Transverse colon (tissue), 4 donors: ENCODE data around the gene RCCD1. TPM values are rescaled to one million over a fixed set of nuclear protein-coding genes. Genes with fewer than 3 reads are reported as not detected.
A peak's percentile ranks its signal among the peaks of the same experiment; 100 is the strongest.

Experiments used
- DNase-seq: peaks from one replicate; pipeline ENCODE4 v3.0.0-alpha.2; 2019
- H3K27ac ChIP-seq, 4 donors: fragments of 200-600 bp; sonication (generic); 2 replicates each; pipeline ENCODE4 v1.5.1; 2016 to 2018; ENCODE audit warnings: inconsistent platforms in 4 of 4
- H3K27me3 ChIP-seq: fragments of 200-600 bp; sonication (generic); 2 replicates; pipeline ENCODE4 v1.5.1; 2017; ENCODE audit warnings: inconsistent platforms
- H3K36me3 ChIP-seq, 4 donors: fragments of 200-600 bp; sonication (generic); 2 replicates each; pipeline ENCODE4 v1.5.1; 2017 to 2019; ENCODE audit warnings: inconsistent platforms in 4 of 4
- H3K4me1 ChIP-seq, 4 donors: fragments of 200-600 bp; sonication (generic); 2 replicates each; pipeline ENCODE4 v1.5.1; 2017 to 2020; ENCODE audit warnings: inconsistent platforms in 4 of 4
- H3K4me3 ChIP-seq, 4 donors: fragments of 200-600 bp; sonication (generic); 1 replicate in 1 of 4; 2 replicates in 3 of 4; pipeline versions ENCODE4 v1.5.1 to v1.6.1; 2017 to 2019; ENCODE audit warnings: inconsistent platforms in 4 of 4
- H3K9me3 ChIP-seq, 2 donors: fragments of 200-600 bp; sonication (generic); 2 replicates each; pipeline ENCODE4 v1.5.1; 2017 to 2019; ENCODE audit warnings: inconsistent platforms in 2 of 2
- EP300 ChIP-seq: sonication (generic); formaldehyde crosslinking; IDR thresholded peaks from one replicate; pipeline ENCODE4 v1.6.1; 2017; ENCODE audit warnings: antibody characterized with exemption, low read depth
- POLR2A ChIP-seq: fragments of 450-650 bp; IDR thresholded peaks from one replicate; pipeline ENCODE4 v1.6.1; 2016; ENCODE audit warnings: antibody characterized with exemption, mild to moderate bottlenecking, moderate library complexity
- POLR2AphosphoS5 ChIP-seq, 3 donors: sonication (generic); formaldehyde crosslinking; IDR thresholded peaks; one replicate each; pipeline ENCODE4 v1.6.1; 2016; ENCODE audit warnings: antibody characterized with exemption in 3 of 3
- WGBS, 2 donors: methylation state at CpG; one replicate each; pipeline ENCODE4 v1.1.5; 2018; ENCODE audit warnings: low coverage in 1 of 2; 5-methylcytosine and 5-hydroxymethylcytosine counted together
- in situ Hi-C, 4 donors: fragments of 200-750 bp; cut with MboI; loops; one replicate each; pipeline versions ENCODE4 v1.15.0 to v1.15.1; 2017; ENCODE audit warnings: low sequenced_read_pairs in 3 of 4, low pct_ligation_motif_present in 1 of 4, low pct_unique_long_range_greater_than_20kb in 1 of 4
- intact Hi-C: fragments of 100-400 bp; cut with DNase I; formaldehyde crosslinking; loops from one replicate; pipeline ENCODE4 v1.15.1; 2023; ENCODE audit warnings: low total_unique reads
- total RNA-seq, 4 donors: library from RNA; depleted of rRNA; stranded (reverse); fragments of >200 nt; gene quantifications; one replicate each; pipeline ENCODE4 v1.1.0, GENCODE V29; 2016
- TF ChIP-seq, protein P1 (sequence below), 5 experiments: fragments of 200-600 bp in 3 of 5; fragments of 450-650 bp in 2 of 5; sonication (generic) in 3 of 5; IDR thresholded peaks; 1 replicate in 2 of 5; 2 replicates in 3 of 5; pipeline ENCODE4 v1.5.1; 2016 to 2017; ENCODE audit warnings: antibody characterized with exemption in 5 of 5, inconsistent platforms in 3 of 5, mild to moderate bottlenecking in 2 of 5, moderate library complexity in 1 of 5

RCCD1 gene
- total RNA-seq, 4 donors from 2014 or later = 13.1 to 438 (median 16.2) TPM

DNA sequence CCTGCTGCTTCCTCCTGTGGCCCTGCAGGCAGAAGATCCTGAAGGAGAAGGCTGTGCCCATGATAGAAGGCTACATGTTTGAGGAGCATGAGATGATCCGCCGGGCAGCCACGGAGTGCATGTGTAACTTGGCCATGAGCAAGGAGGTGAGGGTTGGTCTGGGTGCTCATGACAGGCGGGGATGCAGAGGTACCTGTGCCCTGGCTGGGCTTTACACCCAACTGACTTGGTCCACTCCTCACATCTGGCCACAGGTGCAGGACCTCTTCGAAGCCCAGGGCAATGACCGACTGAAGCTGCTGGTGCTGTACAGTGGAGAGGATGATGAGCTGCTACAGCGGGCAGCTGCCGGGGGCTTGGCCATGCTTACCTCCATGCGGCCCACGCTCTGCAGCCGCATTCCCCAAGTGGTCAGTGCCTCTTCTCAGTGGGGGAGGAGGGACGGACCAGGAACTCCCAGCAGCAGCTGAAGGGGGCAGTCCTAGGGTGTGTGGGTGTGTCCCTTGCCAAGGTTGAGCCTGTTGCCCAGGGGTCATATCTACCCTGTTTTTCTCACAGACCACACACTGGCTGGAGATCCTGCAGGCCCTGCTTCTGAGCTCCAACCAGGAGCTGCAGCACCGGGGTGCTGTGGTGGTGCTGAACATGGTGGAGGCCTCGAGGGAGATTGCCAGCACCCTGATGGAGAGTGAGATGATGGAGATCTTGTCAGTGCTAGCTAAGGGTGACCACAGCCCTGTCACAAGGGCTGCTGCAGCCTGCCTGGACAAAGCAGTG lies 1.6 kb upstream of the RCCD1 start:
- TF ChIP-seq POLR2A (no peak), EP300 (no peak), POLR2AphosphoS5 (IDR thresholded peaks at IDR 0.05) (no peak)
- TF ChIP-seq, protein P1, sequence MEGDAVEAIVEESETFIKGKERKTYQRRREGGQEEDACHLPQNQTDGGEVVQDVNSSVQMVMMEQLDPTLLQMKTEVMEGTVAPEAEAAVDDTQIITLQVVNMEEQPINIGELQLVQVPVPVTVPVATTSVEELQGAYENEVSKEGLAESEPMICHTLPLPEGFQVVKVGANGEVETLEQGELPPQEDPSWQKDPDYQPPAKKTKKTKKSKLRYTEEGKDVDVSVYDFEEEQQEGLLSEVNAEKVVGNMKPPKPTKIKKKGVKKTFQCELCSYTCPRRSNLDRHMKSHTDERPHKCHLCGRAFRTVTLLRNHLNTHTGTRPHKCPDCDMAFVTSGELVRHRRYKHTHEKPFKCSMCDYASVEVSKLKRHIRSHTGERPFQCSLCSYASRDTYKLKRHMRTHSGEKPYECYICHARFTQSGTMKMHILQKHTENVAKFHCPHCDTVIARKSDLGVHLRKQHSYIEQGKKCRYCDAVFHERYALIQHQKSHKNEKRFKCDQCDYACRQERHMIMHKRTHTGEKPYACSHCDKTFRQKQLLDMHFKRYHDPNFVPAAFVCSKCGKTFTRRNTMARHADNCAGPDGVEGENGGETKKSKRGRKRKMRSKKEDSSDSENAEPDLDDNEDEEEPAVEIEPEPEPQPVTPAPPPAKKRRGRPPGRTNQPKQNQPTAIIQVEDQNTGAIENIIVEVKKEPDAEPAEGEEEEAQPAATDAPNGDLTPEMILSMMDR (IDR thresholded peaks at IDR 0.05) = no peak
- in situ Hi-C loops = loop anchor here in 3 of 4 donors (10.0 to 25.0 kb wide), 2 partner anchors 309 to 322 kb away; no protein-coding TSS in a partner anchor
- DNase-seq = no peak

GRCh38 chr15:90953947-90954711 lies 555 bp upstream of the RCCD1 start:
- Histone ChIP-seq H3K4me1 (peaks cover 11 to 32% (median 23%) of the 10 kb centered on the region in 4 donors), H3K36me3 (peaks cover 0 to 7% (median 0%) of the 10 kb centered on the region in 4 donors), H3K27me3 (no peaks in the 10 kb centered on the region), H3K4me3 (peak overlapping the region in 3 of 4 donors; percentile 58 to 73 (median 67)), H3K27ac (peak overlapping the region; percentile 93 to 98 (median 94)), H3K9me3 (no peaks in the 10 kb centered on the region)
- WGBS, 2 donors = 70 to 71% methylated on average over 2 to 16 of the region's 16 CpGs
- TF ChIP-seq POLR2A (no peak), EP300 (no peak), POLR2AphosphoS5 (IDR thresholded peaks at IDR 0.05) (no peak)
- TF ChIP-seq, protein P1 (IDR thresholded peaks at IDR 0.05) = no peak
- no peak for DNase-seq
- intact Hi-C loops = loop anchor here (10.0 kb wide), 1 partner anchor 321 kb away; no protein-coding TSS in a partner anchor
- in situ Hi-C loops = loop anchor here in 3 of 4 donors (10.0 to 25.0 kb wide), 2 partner anchors 308 to 321 kb away; no protein-coding TSS in a partner anchor

More for the DNA sequence above, 1.6 kb upstream of the RCCD1 start:
- H3K27me3 ChIP-seq = no peaks in the 10 kb centered on the region
- intact Hi-C loops = loop anchor here (10.0 kb wide), 1 partner anchor 322 kb away; no protein-coding TSS in a partner anchor
- no peak overlapping the region for H3K4me3 ChIP-seq
- H3K36me3 ChIP-seq = peaks cover 0 to 15% (median 0%) of the 10 kb centered on the region in 4 donors
- H3K4me1 ChIP-seq = peaks cover 11 to 32% (median 24%) of the 10 kb centered on the region in 4 donors
- WGBS, 2 donors = 90% methylated on average over 14 of the region's 14 CpGs; no CpG with 5 or more reads in 1 of the 2 donors
- H3K9me3 ChIP-seq = no peaks in the 10 kb centered on the region
- H3K27ac ChIP-seq = no peak overlapping the region

DNA sequence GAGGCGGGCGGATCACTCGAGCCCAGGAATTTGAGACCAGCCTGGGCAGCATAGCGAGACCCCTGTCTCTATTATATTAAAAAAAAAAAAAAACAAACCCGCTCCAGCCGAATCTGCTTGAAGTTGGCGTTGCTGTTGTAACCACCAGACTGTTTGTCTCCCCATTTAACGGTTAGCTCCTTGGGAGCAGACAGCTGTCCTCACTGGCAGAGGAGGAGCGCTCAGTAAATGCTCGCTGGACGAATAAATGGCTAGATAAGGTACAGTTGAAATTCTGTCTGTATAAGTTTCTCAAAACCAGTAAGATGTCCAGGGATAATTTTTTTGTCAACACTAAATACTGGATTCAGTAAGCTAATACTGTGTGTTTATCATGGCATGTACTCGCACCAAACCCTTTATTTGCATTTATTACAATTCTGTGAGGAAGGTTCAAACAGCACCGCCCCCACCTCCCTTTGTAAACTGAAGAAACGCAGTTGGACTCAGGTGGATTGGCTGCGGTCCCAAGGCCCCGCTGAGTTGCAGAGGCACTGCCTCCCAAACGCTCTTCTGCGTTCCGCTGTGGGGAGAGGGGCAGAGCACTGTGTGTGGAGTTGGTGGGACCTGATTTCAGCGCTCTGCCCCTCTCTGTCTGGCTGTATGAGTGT lies 1.1 kb downstream of the RCCD1 start:
- peak overlapping the region in 3 of 4 donors; percentile 62 to 73 (median 67) for H3K4me3 ChIP-seq
- peak overlapping the region in 3 of 4 donors; percentile 93 to 98 (median 95) for H3K27ac ChIP-seq
- in situ Hi-C loops = loop anchor here in 3 of 4 donors (10.0 to 25.0 kb wide), 2 partner anchors 307 to 319 kb away; no protein-coding TSS in a partner anchor

More for the DNA sequence above, 1.1 kb downstream of the RCCD1 start:
- no peak for TF ChIP-seq EP300
- TF ChIP-seq, protein P1 (IDR thresholded peaks at IDR 0.05) = no peak
- no peak for TF ChIP-seq POLR2A
- no peak for TF ChIP-seq POLR2AphosphoS5 (IDR thresholded peaks at IDR 0.05)
- peaks cover 0 to 5% (median 0%) of the 10 kb centered on the region in 4 donors for H3K36me3 ChIP-seq
- H3K9me3 ChIP-seq = no peaks in the 10 kb centered on the region
- no peaks in the 10 kb centered on the region for H3K27me3 ChIP-seq
- WGBS, 2 donors = 0 to 46% methylated on average over 1 to 20 of the region's 20 CpGs
- peaks cover 11 to 32% (median 20%) of the 10 kb centered on the region in 4 donors for H3K4me1 ChIP-seq
- DNase-seq = peak; percentile 63
- intact Hi-C loops = loop anchor here (10.0 kb wide), 1 partner anchor 319 kb away; no protein-coding TSS in a partner anchor
